T-cell (primary cell): ENCODE results near the gene PRPF8. TPM values are rescaled to one million over a fixed set of nuclear protein-coding genes. Genes with fewer than 3 reads are reported as not detected.
A peak's percentile ranks its signal among the peaks of the same experiment; 100 is the strongest.

Experiments used
- ATAC-seq, 4 experiments: fragments of 200-7000 bp in 3 of 4; fragments of 150-1000 bp in 1 of 4; cut with Tn5 transposase; replicated peaks in 1 of 4; 1 replicate in 3 of 4; 2 replicates in 1 of 4; pipeline ENCODE4 v1.10.0; 2021; ENCODE audit warnings: moderate library complexity in 3 of 4, mild to moderate bottlenecking in 2 of 4, moderate number of reproducible peaks in 1 of 4
- CTCF ChIA-PET, 2 donors: fragments of 300-600 bp; sonication (Branson Sonifier 250); formaldehyde crosslinking; loops; one replicate each; lab custom pipeline; 2022; ENCODE audit warnings: antibody characterized with exemption in 2 of 2; lab: Charles Lee
- POLR2A ChIA-PET, 2 donors: fragments of 300-600 bp; sonication (Branson Sonifier 250); formaldehyde crosslinking; loops; one replicate each; lab custom pipeline; 2022; ENCODE audit warnings: antibody characterized with exemption in 2 of 2; lab: Charles Lee
- DNase-seq, 35 experiments: peaks; one replicate each; pipeline versions ENCODE4 v3.0.0 to v3.0.0-alpha.2; 2013 to 2023
- H3K27ac ChIP-seq: one replicate; pipeline ENCODE4 v1.5.1; 2013; ENCODE audit warnings: low read length
- H3K27me3 ChIP-seq, 2 experiments: replicated peaks in 1 of 2; 1 replicate in 1 of 2; 2 replicates in 1 of 2; pipeline versions ENCODE4 v1.6.1 to v1.7.0; 2013; ENCODE audit warnings: low read length in 1 of 2, mixed read lengths in 1 of 2; ENCODE audit not compliant: control insufficient read depth in 2 of 2, insufficient read depth in 2 of 2; ENCODE audit errors: extremely low read depth in 1 of 2
- H3K36me3 ChIP-seq, 2 donors: 1 replicate in 1 of 2; 2 replicates in 1 of 2; pipeline versions ENCODE4 v1.6.1 to v1.7.0; 2013; ENCODE audit warnings: low read length in 1 of 2; ENCODE audit not compliant: control insufficient read depth in 2 of 2, insufficient read depth in 1 of 2; ENCODE audit errors: extremely low read depth in 1 of 2
- H3K4me1 ChIP-seq, 2 experiments: 1 replicate in 1 of 2; 2 replicates in 1 of 2; pipeline versions ENCODE4 v1.6.1 to v1.7.0; 2013; ENCODE audit warnings: low read length in 2 of 2, mixed read lengths in 1 of 2; ENCODE audit not compliant: insufficient read depth in 2 of 2, control insufficient read depth in 1 of 2; ENCODE audit errors: extremely low read depth in 1 of 2
- H3K4me3 ChIP-seq, 2 donors: 1 replicate in 1 of 2; 2 replicates in 1 of 2; pipeline versions ENCODE4 v1.5.1 to v1.7.0; 2013; ENCODE audit warnings: mild to moderate bottlenecking in 2 of 2, low read length in 1 of 2, moderate library complexity in 1 of 2; ENCODE audit not compliant: control insufficient read depth in 1 of 2; ENCODE audit errors: extremely low read depth in 1 of 2
- H3K9me3 ChIP-seq: 2 replicates; pipeline ENCODE4 v1.7.0; 2013
- H3K27ac Mint-ChIP-seq, 2 donors: one replicate each; pipeline ENCODE4 v1.8.0; 2020 to 2021; ENCODE audit warnings: mild to moderate bottlenecking in 2 of 2, mixed read lengths in 2 of 2
- H3K27me3 Mint-ChIP-seq, 2 donors: one replicate each; pipeline ENCODE4 v1.8.0; 2021 to 2022; ENCODE audit warnings: mixed read lengths in 2 of 2
- H3K36me3 Mint-ChIP-seq: one replicate; pipeline ENCODE4 v1.8.0; 2021; ENCODE audit warnings: mixed read lengths
- H3K4me1 Mint-ChIP-seq, 3 donors: one replicate each; pipeline ENCODE4 v1.8.0; 2020 to 2022; ENCODE audit warnings: mixed read lengths in 3 of 3, mild to moderate bottlenecking in 1 of 3
- H3K4me3 Mint-ChIP-seq, 3 donors: one replicate each; pipeline ENCODE4 v1.8.0; 2020 to 2022; ENCODE audit warnings: mild to moderate bottlenecking in 3 of 3, mixed read lengths in 3 of 3, moderate library complexity in 3 of 3
- H3K9me3 Mint-ChIP-seq, 3 donors: one replicate each; pipeline ENCODE4 v1.8.0; 2020 to 2022; ENCODE audit warnings: mixed read lengths in 3 of 3
- WGBS: methylation state at CpG from one replicate; pipeline ENCODE4 v1.1.5; 2013; ENCODE audit warnings: missing lambda C conversion rate; ENCODE audit not compliant: insufficient coverage; 5-methylcytosine and 5-hydroxymethylcytosine counted together
- total RNA-seq, 35 experiments: library from RNA in 6 of 35; stranded (reverse) in 6 of 35; fragments of 120-200 nt in 1 of 35; gene quantifications; one replicate each; pipeline versions ENCODE4 v1.2.1 to v1.2.4 and lab custom pipeline; 2013 to 2026

PRPF8 gene
- total RNA-seq, 5 donors from 2014 or later (not counting 1 experiment from before 2014, with no cell fraction given), result 387 to 543 (median 409) TPM

DNA sequence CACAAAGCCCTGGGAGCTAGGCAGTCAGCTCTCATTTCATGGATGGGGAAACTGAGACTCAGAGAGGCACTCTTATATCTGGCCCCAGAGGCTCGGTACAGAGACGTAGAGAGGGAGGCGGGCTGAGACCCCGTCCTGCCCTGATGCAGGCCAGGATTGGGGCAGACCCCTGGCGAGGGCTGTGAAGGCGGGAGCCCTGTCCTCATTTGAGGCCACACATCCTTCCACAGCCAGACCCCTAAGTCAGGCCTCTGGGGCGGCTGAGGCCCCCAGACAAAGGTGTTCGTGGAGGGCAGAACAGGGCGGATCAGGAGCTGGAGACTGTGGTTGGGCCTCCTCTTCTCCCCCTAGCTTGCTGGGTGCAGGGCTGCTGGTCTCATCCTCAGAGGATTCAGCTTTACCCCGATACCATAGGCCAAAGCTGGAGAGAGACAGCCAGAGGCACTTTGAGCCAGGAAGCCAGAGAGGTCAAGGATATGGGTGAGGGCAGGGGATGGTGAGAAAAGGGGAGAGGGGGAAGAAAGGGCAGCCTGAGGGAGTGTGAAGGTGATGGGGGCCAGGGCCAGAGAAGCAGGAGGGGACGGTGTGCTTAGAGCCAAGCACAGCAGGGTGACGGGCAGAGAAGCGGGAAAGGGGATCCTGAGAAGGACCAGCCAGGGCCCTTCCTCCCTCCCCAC is 38.3 kb downstream of the PRPF8 start:
- H3K4me3 Mint-ChIP-seq, result peak overlapping the region in 2 of 3 donors; percentile 24 to 87
- no peak overlapping the region for H3K27ac ChIP-seq
- peaks cover 0 to 17% of the 10 kb centered on the region in 2 experiments for H3K27me3 ChIP-seq
- H3K4me3 ChIP-seq, result no peak overlapping the region
- 100% methylated on average over 6 of the region's 13 CpGs for WGBS
- ChIA-PET CTCF (no interaction called here), POLR2A (interaction anchor here (0.5 kb wide), 2 partner anchors 11 to 398 kb away, joined by 4 to 14 read pairs; no protein-coding TSS in a partner anchor)
- H3K4me1 ChIP-seq, result peaks cover 15 to 46% of the 10 kb centered on the region in 2 experiments
- H3K9me3 Mint-ChIP-seq, result no peaks in the 10 kb centered on the region
- peak overlapping the region in 1 of 2 donors; percentile 27 for H3K27ac Mint-ChIP-seq
- peaks cover 21 to 40% (median 26%) of the 10 kb centered on the region in 3 donors for H3K4me1 Mint-ChIP-seq
- no peaks in the 10 kb centered on the region for H3K9me3 ChIP-seq
- peaks cover under 1% of the 10 kb centered on the region for H3K36me3 Mint-ChIP-seq
- ATAC-seq, result no peak
- DNase-seq, result no peak
- peaks cover 0 to 14% of the 10 kb centered on the region in 2 donors for H3K36me3 ChIP-seq
- no peaks in the 10 kb centered on the region for H3K27me3 Mint-ChIP-seq

- Mint-ChIP-seq H3K36me3 (no peaks in the 10 kb centered on the region), H3K4me3 (peak within 1 kb of the TSS; percentile 69 to 87 (median 80)), H3K27me3 (no peaks in the 10 kb centered on the region), H3K4me1 (peaks cover 21 to 40% (median 26%) of the 10 kb centered on the region in 3 donors), H3K27ac (peak within 1 kb of the TSS in 1 of 2 donors; percentile 27), H3K9me3 (no peaks in the 10 kb centered on the region)
- ATAC-seq (no peak), DNase-seq (no peak)
- H3K9me3 ChIP-seq, result no peaks in the 10 kb centered on the region
- peaks cover 15 to 46% of the 10 kb centered on the region in 2 experiments for H3K4me1 ChIP-seq
- H3K27ac ChIP-seq, result no peak within 1 kb of the TSS
- no peak within 1 kb of the TSS for H3K4me3 ChIP-seq
- ChIA-PET POLR2A (interaction anchor here (0.5 kb wide), 2 partner anchors 12 to 399 kb away, joined by 4 to 14 read pairs; no protein-coding TSS in a partner anchor), CTCF (interaction anchor here in 1 of 2 donors (0.5 kb wide), 1 partner anchor 392 kb away, joined by 4 read pairs; no protein-coding TSS in a partner anchor)
- H3K27me3 ChIP-seq, result peaks cover 0 to 17% of the 10 kb centered on the region in 2 experiments
- 72% methylated on average over 16 of the region's 25 CpGs for WGBS
- peaks cover 0 to 6% of the 10 kb centered on the region in 2 donors for H3K36me3 ChIP-seq
These were observed 39.2 kb downstream of the PRPF8 start, which contains the start of gene SCARF1 for GRCh38 chr17:1645207-1646171. Gene SCARF1, minus strand, starts transcription at chr17:1645732. Its CDS starts 35 bp downstream, at chr17:1645697.

GRCh38 chr17:1644493-1645206 is 40.0 kb downstream of the PRPF8 start:
- WGBS, result 45% methylated on average over 7 of the region's 15 CpGs
- Histone ChIP-seq H3K4me1 (peaks cover 15 to 40% of the 10 kb centered on the region in 2 experiments), H3K27ac (no peak overlapping the region), H3K9me3 (no peaks in the 10 kb centered on the region), H3K4me3 (no peak overlapping the region), H3K36me3 (no peaks in the 10 kb centered on the region), H3K27me3 (peaks cover 0 to 17% of the 10 kb centered on the region in 2 experiments)
- Mint-ChIP-seq H3K4me3 (peak overlapping the region; percentile 69 to 87 (median 80)), H3K36me3 (no peaks in the 10 kb centered on the region), H3K27ac (no peak overlapping the region), H3K4me1 (peaks cover 18 to 34% (median 26%) of the 10 kb centered on the region in 3 donors), H3K27me3 (no peaks in the 10 kb centered on the region), H3K9me3 (no peaks in the 10 kb centered on the region)
- peak in 2 of 35 experiments; percentile 33 to 38 for DNase-seq
- no peak for ATAC-seq
- POLR2A ChIA-PET, result no interaction called here
- CTCF ChIA-PET, result interaction anchor here in 1 of 2 donors (0.5 kb wide), 1 partner anchor 391 kb away, joined by 4 read pairs; no protein-coding TSS in a partner anchor

GRCh38 chr17:1643999-1644492 is 40.6 kb downstream of the PRPF8 start:
- ChIA-PET POLR2A (interaction anchor here in 1 of 2 donors (0.6 kb wide), 1 partner anchor 263 kb away, joined by 3 read pairs; no protein-coding TSS in a partner anchor), CTCF (no interaction called here)
- Mint-ChIP-seq H3K9me3 (no peaks in the 10 kb centered on the region), H3K4me3 (peak overlapping the region; percentile 69 to 87 (median 80)), H3K4me1 (peaks cover 18 to 34% (median 26%) of the 10 kb centered on the region in 3 donors), H3K27me3 (no peaks in the 10 kb centered on the region), H3K27ac (peak overlapping the region in 1 of 2 donors; percentile 63), H3K36me3 (no peaks in the 10 kb centered on the region)
- H3K27ac ChIP-seq, result no peak overlapping the region
- peak overlapping the region in 1 of 2 donors; percentile 32 for H3K4me3 ChIP-seq
- peaks cover 0 to 17% of the 10 kb centered on the region in 2 experiments for H3K27me3 ChIP-seq
- DNase-seq (no peak), ATAC-seq (no peak)
- 30% methylated on average over 11 of the region's 13 CpGs for WGBS
- peaks cover 15 to 37% of the 10 kb centered on the region in 2 experiments for H3K4me1 ChIP-seq
- no peaks in the 10 kb centered on the region for H3K9me3 ChIP-seq
- no peaks in the 10 kb centered on the region for H3K36me3 ChIP-seq

- no peaks in the 10 kb centered on the region for H3K36me3 Mint-ChIP-seq
- H3K4me1 ChIP-seq, result peaks cover 13 to 35% of the 10 kb centered on the region in 2 experiments
- H3K27me3 Mint-ChIP-seq, result no peaks in the 10 kb centered on the region
- WGBS, result 1% methylated on average over 86 of the region's 90 CpGs
- peaks cover 0 to 17% of the 10 kb centered on the region in 2 experiments for H3K27me3 ChIP-seq
- peak overlapping the region in 2 of 3 donors; percentile 80 to 87 for H3K4me3 Mint-ChIP-seq
- no peaks in the 10 kb centered on the region for H3K9me3 Mint-ChIP-seq
- H3K27ac ChIP-seq, result no peak overlapping the region
- peak overlapping the region; percentile 32 to 46 for H3K4me3 ChIP-seq
- H3K27ac Mint-ChIP-seq, result no peak overlapping the region
- H3K4me1 Mint-ChIP-seq, result peaks cover 18 to 34% (median 26%) of the 10 kb centered on the region in 3 donors
- POLR2A ChIA-PET, result interaction anchor here in 1 of 2 donors (0.6 kb wide), 1 partner anchor 263 kb away, joined by 3 read pairs; no protein-coding TSS in a partner anchor
- DNase-seq (peak; percentile 36 to 85 (median 74)), ATAC-seq (peak; percentile 70 to 79 (median 71))
- no peaks in the 10 kb centered on the region for H3K9me3 ChIP-seq
- H3K36me3 ChIP-seq, result no peaks in the 10 kb centered on the region
- CTCF ChIA-PET, result interaction anchor here in 1 of 2 donors (0.7 kb wide), 1 partner anchor 30 kb away, joined by 5 read pairs; no protein-coding TSS in a partner anchor
These were observed 41.2 kb downstream of the PRPF8 start for GRCh38 chr17:1643293-1643998.
